Frontal cortex (tissue), 4 donors: Measurements from ENCODE around the gene ZBTB7B. TPM values are rescaled to one million over a fixed set of nuclear protein-coding genes. Genes with fewer than 3 reads are reported as not detected.

Experiments
- DNase-seq, 2 donors: peaks; one replicate each; pipeline ENCODE4 v3.0.0; 2012; ENCODE audit warnings: low spot score in 2 of 2
- FAIRE-seq: peaks from 2 replicates; lab custom pipeline; 2012; peaks lifted over from hg19 to GRCh38; lab: Jason Lieb, UNC
- total RNA-seq: library from RNA; depleted of rRNA; stranded (reverse); fragments of >200 nt; gene quantifications from one replicate; pipeline ENCODE4 v1.2.3, GENCODE V29; 2014
- donor health status: control.
- donor health status: control.
- donor health status: control.

The ZBTB7B gene
- total RNA-seq, 1 donor from 2014 or later = 0.82 TPM

DNA sequence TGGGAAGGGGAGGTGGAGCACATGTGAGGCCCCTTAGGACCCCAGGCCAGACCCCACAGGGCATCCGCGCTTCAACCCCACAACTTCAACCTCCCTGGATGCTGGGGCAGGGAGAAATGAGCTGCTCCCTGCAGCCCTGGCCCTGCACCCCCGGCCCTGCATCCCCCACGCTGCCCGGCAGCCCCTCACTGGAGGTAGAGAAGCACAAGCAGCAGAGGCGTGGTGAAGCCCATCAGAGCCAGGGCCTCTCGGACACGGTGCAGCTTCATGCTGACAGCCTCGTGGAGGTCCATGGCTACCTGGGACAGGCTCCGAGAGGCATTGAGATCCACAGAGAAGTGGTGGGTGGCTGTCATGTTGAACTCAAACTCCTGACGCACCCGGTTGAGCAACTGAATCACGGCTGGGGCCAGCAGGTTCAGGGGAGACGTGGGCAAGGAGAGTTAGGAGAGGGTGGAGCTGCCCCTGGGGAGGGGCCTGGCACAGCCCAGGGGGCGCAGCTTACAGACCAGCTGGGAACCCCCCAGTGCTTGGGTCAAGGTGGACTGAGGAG is 27.7 kb downstream of the ZBTB7B start:
- FAIRE-seq = no peak

GRCh38 chr1:155030899-155031298 is 28.3 kb downstream of the ZBTB7B start:
- DNase-seq = no peak
- no peak for FAIRE-seq

More for the DNA sequence above, 27.7 kb downstream of the ZBTB7B start:
- DNase-seq = no peak

DNA sequence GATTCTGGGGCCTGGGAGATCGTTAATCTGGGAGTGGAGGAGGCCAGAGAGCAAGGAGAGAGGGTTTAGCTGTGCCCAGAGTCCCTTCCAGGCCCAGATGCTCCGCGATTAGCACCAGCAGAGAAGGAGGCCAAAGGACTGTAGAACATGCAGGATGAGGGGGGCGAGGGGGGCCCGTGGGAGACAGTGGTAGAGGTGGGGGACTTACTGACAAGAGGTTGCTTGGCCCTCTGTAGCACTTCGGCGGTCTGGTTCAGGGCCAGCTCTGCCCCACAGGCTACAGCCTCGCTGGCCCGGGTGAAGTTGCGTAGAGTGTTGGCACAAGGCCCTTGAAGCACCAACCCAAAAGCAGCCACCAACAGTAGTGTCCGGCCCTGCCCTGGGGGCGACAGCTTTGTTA is 30.3 kb downstream of the ZBTB7B start:
- no peak for DNase-seq
- FAIRE-seq = no peak

GRCh38 chr1:155033524-155033923 is 30.9 kb downstream of the ZBTB7B start, which contains the start of the genes DCST1 and DCST2:
Gene DCST1 (plus strand): TSS chr1:155033824. CDS start chr1:155034037, 213 bp downstream.
Gene DCST2 (minus strand): TSS chr1:155033781. CDS start chr1:155033701, 80 bp downstream.
- FAIRE-seq = no peak

DNA sequence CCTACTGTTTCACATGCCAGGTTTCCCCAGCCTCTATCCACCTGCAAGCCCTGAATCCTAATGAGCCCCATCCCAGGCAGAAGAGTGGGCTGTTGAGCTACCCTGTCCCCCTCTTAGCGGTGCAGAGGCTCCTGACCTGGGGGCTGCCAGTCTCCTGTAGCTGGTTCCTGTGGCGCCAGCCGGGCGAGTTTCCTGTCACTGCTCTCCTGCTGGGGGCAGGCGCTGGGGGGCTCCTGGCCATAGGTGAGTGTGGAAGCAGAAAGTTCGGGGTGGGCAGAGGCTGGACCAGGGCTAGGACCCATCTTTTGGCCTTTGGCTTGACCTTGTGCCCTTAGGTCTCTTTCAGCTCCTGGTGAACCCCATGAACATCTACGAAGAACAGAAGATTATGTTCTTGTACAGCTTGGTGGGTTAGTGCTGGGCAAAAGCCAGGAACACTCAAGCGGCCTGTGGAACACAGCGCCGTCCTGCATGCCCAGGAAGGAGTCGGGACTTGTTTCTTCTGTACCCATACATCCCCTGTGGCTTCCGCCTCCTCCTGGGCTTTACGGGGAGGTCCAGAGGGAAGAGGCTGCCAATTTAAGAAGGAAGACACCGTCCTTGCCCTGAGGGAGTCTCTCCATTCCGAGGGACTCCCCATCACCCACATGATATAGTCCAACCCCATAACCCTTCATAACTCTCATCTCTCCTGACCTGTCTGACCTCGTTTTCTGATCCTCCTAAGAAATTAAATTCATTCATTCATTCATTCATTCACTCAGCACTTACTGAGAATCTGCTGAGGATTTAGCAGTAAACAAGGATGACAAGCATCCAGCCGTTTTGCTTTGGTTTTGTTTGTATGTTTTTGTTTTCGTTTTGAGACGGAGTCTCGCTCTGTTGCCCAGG is 32.0 kb downstream of the ZBTB7B start:
- DNase-seq (no peak), FAIRE-seq (no peak)

More at GRCh38 chr1:155033524-155033923, 30.9 kb downstream of the ZBTB7B start, which contains the start of the genes DCST1 and DCST2:
- DNase-seq = no peak

DNA sequence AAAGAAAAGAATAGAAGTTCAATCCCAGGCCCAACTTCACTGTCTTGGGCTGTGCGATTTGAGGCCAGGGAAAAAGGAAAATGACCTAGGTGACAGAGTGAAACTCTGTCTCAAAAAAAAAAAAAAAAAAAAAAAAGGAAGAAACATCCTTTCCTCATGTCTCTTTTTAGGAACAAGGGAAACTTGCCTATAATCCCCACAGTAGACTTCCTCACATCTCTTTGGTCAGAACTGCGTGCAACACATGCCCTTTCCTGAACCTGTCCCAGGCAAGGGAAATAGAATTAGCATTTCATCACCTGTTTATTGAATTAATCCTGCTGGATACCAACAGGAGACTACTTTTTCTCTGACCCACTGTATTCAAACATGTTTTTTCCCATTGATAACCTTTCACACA is 33.3 kb downstream of the ZBTB7B start:
- FAIRE-seq (no peak), DNase-seq (no peak)

GRCh38 chr1:155037043-155037442 is 34.4 kb downstream of the ZBTB7B start:
- no peak for FAIRE-seq

GRCh38 chr1:155037851-155038441 is 35.3 kb downstream of the ZBTB7B start:
- no peak for DNase-seq
- FAIRE-seq = no peak

More at GRCh38 chr1:155037043-155037442, 34.4 kb downstream of the ZBTB7B start:
- DNase-seq = no peak

DNA sequence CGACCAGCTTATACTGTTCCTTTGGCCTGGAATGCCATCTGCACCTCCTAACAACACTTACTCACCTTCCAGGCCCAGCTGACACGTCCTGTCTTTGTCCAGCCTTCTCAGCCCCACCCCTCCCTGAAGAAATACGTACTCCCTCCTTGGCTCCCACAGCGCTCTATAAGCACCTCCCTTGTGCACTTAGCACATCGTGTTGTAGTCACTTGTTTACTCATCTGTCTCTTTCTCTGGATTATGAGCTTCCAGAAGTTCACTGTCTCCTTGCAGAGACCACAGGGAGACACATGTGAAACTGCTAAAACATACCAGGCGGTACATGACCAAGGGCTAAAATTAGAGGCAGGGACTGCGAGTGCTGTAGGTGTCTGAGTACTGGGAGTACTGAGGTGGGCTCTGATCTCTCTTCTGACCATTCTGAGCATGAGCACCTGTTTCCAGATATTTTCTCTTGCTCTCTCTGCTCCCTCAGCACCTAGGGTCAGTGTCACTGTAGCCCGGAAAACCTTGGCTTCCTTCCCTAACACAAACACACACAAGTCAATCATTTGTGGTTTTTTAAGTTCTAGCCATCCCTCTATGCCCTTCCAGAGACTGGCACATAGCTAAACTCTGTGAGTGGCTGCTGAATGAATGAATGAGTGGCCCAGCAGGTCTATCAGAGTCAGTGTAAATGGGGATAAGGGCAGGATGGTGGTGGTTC is 36.2 kb downstream of the ZBTB7B start:
- DNase-seq (no peak), FAIRE-seq (no peak)

GRCh38 chr1:155039308-155039669 is 36.7 kb downstream of the ZBTB7B start:
- FAIRE-seq = no peak

DNA sequence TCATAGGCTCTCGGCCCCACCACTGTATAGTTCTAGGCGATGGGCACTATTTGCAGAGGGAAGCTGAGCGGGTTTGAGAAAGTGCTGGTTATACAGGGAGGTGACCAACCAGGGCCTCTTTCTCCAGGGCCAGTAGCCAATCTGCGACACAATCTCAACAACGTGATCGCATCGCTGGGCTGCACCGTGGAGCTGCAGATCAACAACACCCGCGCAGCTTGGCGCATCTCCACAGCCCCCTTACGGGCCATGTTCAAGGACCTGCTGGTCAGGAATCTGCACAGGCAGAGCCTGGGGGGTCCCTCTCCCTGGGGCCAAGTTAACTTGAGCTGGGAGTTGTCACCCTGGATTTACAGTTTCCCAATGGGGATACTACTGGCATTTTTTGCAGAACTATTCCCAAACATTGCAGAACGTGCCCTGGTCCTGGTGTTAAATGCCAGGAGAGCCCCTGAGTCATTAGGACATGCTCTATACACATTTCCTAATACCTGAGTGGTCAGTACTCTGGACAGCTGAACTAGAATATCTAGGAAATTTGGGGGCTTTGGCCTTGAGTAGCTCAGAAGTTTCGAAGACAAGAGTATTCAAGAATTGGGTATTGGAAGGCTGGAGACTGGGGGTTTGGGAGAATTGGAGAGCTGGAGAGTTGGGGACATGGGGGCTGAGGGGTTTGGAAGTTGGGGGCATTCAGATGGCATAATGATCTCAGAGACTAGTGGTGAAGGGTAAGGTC is 37.9 kb downstream of the ZBTB7B start:
- no peak for FAIRE-seq
- no peak for DNase-seq

More at GRCh38 chr1:155039308-155039669, 36.7 kb downstream of the ZBTB7B start:
- no peak for DNase-seq

- no peak for FAIRE-seq
- DNase-seq = no peak
Measured at GRCh38 chr1:155042789-155043188, 40.2 kb downstream of the ZBTB7B start.

- DNase-seq = no peak
- FAIRE-seq = no peak
Measured at GRCh38 chr1:155043301-155043702, 40.7 kb downstream of the ZBTB7B start.

DNA sequence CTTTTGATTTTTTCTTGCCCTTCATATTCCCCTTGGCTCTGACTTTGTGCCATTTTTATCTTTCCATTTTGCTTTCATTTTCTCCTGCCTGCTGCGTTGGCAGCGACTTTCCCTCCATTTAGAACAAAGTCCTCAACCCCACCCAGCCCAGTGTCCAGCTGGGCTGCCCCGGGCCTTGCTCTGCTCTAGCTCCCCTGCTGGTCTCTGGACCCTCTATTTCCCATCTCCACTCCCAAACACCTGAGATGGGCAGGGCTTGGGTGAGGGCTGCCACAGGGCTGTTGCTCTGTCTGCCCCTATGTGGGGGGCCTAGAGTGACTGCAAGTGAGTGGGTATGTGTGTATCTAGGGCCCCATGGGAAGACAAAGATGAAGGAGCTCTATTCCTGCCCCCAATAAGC is 41.2 kb downstream of the ZBTB7B start:
- no peak for DNase-seq
- no peak for FAIRE-seq

GRCh38 chr1:155044365-155044764 is 41.8 kb downstream of the ZBTB7B start:
- no peak for FAIRE-seq
- DNase-seq = no peak

DNA sequence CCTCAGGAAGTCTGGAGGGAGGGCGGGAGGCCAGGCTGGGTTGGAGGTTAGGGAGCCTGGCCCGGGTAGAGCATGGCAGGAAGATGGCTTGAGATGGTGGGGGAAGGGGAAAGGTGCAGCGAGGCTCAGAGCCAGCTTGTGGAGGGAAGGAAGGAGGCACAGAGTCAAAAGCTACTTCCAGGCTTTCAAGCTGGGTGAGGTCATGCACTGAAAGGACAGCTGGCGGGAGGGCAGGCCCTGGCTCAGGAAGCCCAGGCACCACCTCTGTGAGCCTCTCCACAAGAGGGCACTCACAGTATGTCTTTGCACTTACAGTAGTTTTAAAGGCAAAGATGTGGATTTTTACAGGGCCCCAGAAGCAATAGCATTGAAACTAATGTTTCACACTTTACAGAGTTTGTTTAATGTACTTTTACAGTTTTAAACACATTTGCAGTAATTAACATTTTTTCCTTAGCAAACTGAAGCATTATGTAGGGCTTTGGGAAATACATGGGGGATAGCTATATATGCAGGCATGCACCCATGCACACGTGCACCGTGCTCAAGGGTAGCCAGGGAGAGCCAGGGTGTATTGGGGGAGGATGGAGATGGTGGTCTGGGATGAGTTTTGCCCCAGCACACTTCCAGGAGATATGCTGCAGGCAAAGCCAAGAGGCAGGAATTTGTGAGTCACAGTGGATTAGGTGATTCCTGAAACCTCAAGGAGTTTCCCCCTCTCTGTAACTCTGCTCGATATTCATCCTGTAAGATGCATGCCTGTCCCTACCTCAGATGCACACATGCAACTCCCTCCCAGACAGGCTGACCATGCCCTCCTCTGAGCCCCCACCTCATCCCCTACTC is 42.4 kb downstream of the ZBTB7B start:
- FAIRE-seq (no peak), DNase-seq (peak; percentile 78 to 88)

GRCh38 chr1:155048449-155049334 is 46.1 kb downstream of the ZBTB7B start:
- DNase-seq = no peak

More at GRCh38 chr1:155048449-155049334, 46.1 kb downstream of the ZBTB7B start:
- FAIRE-seq = no peak
